Cardiac fibroblast (primary cell): Measurements from ENCODE around the gene RNF212.

Experiments used
- DNase-seq, 2 donors: peaks; one replicate each; pipeline versions ENCODE4 v3.0.0 to v3.0.0-alpha.2; 2010; ENCODE audit warnings: low read depth in 2 of 2
- H3K4me3 ChIP-seq, 2 donors: replicated peaks in 1 of 2; 1 replicate in 1 of 2; 2 replicates in 1 of 2; pipeline ENCODE4 v1.5.1; 2011; ENCODE audit warnings: low read depth in 2 of 2, low read length in 2 of 2, mild to moderate bottlenecking in 2 of 2, moderate library complexity in 1 of 2
- TF ChIP-seq, protein P1 (sequence below): IDR thresholded peaks from one replicate; pipeline ENCODE4 v1.5.1; 2011; ENCODE audit warnings: low read depth, mild to moderate bottlenecking, low read length, inconsistent platforms

Gene RNF212

DNA sequence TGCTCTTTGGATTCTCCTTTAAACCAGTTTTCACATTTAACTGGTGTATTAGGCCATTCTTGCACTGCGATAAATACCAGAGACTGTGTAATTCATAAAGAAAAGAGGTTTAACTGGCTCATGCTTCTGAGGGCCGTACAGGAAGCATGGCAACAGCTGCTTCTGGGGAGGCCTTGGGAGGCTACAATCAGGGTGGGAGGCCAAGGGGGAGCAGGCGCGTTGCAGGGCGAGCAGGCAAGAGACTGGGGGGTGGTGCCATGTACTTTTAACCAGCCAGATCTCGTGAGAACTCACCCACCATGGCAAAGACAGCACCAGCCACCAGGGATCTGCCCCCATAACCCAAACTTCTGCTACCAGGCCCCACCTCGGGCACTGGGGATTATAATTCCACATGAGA, 38.1 kb downstream of the RNF212 start:
- H3K4me3 ChIP-seq: no peak overlapping the region
- TF ChIP-seq, protein P1, sequence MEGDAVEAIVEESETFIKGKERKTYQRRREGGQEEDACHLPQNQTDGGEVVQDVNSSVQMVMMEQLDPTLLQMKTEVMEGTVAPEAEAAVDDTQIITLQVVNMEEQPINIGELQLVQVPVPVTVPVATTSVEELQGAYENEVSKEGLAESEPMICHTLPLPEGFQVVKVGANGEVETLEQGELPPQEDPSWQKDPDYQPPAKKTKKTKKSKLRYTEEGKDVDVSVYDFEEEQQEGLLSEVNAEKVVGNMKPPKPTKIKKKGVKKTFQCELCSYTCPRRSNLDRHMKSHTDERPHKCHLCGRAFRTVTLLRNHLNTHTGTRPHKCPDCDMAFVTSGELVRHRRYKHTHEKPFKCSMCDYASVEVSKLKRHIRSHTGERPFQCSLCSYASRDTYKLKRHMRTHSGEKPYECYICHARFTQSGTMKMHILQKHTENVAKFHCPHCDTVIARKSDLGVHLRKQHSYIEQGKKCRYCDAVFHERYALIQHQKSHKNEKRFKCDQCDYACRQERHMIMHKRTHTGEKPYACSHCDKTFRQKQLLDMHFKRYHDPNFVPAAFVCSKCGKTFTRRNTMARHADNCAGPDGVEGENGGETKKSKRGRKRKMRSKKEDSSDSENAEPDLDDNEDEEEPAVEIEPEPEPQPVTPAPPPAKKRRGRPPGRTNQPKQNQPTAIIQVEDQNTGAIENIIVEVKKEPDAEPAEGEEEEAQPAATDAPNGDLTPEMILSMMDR: no peak
- DNase-seq: no peak

DNA sequence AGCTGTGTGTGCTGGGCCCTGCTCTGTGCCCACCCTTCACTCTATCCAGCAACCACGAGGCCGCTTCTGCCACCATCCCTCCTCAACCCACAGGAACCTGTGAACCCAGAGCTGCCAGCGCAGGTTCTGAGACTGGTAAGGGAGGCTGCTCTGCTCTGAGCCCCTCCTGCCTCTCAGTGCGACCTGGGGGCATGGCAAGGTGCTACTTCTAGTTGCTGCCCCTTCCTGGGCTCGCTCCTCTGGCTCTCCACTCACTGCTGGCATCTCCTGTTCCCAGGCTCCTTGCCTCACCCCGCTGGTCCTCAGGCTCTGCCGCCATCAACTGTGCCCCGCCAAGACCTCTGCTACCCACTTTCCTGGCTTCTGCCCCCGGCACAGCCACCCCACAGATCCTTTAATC, 39.3 kb downstream of the RNF212 start:
- no peak for DNase-seq
- TF ChIP-seq, protein P1: no peak
- H3K4me3 ChIP-seq: no peak overlapping the region

- H3K4me3 ChIP-seq: no peak overlapping the region
- DNase-seq: peak; percentile 69 to 73
- TF ChIP-seq, protein P1: peak; percentile 92
Observed at GRCh38 chr4:1072830-1073446, 40.4 kb downstream of the RNF212 start.

DNA sequence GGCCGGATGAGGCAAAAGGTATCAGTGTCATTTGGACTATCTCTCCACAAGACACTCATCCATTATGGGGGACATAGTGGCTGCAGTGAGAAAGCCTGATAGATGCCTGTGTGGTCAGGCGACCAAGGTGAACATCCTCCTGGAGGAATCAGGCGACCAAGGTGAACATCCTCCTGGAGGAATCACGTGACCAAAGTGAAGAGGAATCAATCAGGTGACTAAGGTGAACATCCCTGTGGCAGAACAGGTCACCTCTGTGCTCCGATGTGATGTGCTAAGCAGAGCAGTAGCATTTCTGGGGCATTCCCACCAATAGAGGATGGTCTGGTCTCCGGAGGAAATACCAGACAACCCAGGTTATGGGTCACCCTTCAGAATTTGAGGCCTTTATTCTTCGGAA, 44.0 kb downstream of the RNF212 start:
- H3K4me3 ChIP-seq: no peak overlapping the region
- no peak for DNase-seq
- TF ChIP-seq, protein P1: no peak

- TF ChIP-seq, protein P1: no peak
- no peak overlapping the region for H3K4me3 ChIP-seq
- no peak for DNase-seq
Observed at GRCh38 chr4:1065732-1066131, 47.6 kb downstream of the RNF212 start.

- no peak for DNase-seq
- TF ChIP-seq, protein P1: no peak
- H3K4me3 ChIP-seq: no peak overlapping the region
Observed at GRCh38 chr4:1062419-1062818, 50.9 kb downstream of the RNF212 start.

DNA sequence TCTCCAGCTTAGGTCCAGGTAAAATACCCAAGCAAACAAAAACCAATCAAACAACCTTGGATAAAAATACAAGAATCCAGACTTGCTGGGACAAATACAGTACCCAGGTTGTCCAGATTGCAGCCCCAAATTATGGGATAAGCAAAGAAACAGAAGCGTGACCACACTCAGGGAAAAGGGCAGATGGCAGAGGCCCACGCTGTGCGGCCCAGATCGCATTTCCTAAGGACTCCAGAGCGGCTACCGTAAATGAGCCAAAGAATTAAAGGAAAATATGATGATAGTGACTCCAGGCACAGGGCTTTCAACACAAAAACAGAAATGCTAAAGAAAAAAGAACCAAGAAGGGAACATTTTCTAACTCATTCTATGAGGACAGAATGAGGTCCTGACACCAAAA, 51.6 kb downstream of the RNF212 start:
- H3K4me3 ChIP-seq: no peak overlapping the region
- no peak for DNase-seq
- TF ChIP-seq, protein P1: no peak
